Hypothalamus (tissue), 51 donors: ENCODE results near the gene VWDE.

ENCODE experiments used
- DNase-seq, 51 donors: peaks; one replicate each; lab custom pipeline; 2025; lab: John Stamatoyannopoulos, UW

VWDE gene

DNA sequence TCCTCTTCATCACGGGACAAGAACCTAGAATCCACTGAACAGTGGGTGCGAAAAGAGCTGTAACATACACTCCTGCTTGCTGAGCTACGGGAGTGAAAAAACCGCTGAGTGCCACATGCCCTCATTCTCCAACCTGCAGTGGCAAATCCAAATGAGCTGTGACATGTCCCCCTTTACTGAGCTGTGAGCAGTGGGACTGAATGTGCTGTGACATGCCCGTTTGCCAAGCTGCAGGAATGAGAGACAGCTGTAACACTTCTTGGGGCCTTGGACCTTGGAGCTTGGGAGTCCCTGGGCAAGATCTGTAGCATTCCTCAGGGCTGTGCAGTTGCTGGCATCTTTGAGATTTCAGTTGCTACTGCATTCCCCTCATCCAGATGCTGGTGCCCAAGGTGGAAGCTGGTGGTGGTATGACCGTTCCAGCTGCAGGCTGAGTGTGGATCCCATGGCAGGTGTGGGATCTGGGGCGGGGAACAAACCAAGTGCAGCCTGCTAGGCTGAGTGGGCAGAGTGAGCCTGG is 107.6 kb downstream of the VWDE start:
- no peak for DNase-seq

DNA sequence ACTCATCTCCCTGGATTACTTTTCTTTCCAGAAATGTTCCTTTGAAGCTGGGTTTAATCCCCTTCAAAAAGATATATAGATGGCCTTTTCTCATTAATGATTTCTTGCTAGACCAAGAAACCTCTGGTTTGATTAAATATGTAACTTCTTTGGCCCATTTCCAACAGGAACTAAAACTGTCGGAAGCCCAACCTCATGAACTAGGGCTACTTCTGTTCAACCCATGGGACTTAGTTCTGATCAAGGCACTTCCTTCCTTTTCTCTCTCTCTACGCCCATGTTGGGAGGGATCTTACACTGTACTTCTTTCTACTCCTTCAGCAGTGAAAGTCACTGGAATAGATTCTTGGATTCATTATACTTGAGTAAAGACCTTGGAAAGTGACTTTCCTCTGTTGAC is 109.0 kb downstream of the VWDE start:
- DNase-seq = no peak

DNA sequence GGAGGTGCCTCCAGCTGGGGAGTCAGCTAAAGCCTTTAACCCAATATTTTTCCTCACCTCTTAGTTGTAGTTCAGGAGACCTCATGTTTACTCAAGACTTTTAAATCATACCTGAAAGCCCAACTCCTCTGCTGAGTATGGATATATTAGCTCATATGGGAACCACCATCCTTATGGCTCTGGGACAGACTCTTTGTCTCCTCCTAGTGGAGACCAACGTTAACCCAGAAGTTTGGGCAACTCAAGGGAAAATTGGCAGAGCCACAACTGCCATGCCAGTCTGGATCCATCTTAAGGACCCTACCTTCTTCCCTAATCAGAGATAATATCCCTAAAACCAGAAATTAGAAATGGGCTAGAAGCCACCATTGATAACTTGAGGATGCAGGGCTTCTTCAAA is 111.8 kb downstream of the VWDE start:
- DNase-seq = no peak

GRCh38 chr7:12290761-12291160 is 112.9 kb downstream of the VWDE start:
- no peak for DNase-seq

GRCh38 chr7:12289996-12290395 is 113.7 kb downstream of the VWDE start:
- no peak for DNase-seq

DNA sequence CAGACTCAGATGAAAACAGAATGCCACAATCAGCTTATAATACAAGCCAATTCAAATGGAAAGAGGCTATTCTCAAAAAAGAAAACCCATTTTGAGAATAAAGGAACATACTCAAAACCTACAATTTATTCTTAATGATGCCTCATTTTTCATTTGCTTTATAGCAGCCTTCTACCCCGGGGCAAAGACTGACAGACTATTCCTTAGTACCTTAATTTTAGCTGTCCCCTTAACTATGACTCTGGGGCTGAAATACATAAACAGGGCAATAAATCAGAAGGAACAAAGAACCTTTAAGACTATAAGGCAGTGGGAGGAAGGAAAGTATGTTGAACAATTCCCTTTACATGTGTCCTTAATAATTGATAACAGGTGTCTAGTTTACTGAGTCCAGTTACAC is 115.8 kb downstream of the VWDE start:
- DNase-seq = no peak

DNA sequence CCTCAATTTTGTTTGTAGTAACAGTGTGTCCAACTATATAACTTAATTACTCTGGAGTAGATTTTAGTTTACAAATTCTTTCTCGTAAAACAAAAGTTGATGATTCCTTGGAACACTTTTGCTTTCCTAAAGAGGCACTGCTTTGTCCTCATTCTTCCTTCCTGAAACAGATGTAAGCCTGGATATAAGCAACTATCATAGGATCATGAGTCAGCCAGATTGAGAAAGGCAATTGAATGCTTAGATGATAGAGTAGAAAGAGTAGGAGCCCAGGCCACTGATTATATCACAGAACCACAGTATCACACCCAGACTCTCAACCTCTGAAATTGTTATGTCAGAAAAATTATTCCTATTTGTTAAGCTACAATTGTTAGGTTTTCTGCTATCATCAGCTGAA is 122.6 kb downstream of the VWDE start:
- no peak for DNase-seq
